SK-N-SH (cell line): ENCODE data around the gene OPCML. TPM values are rescaled to one million over a fixed set of nuclear protein-coding genes. Genes with fewer than 3 reads are reported as not detected.

ENCODE experiments used
- CTCF ChIA-PET: fragments of 300-600, 350-600 bp; formaldehyde crosslinking; extraction: SDS; loops from one replicate; lab custom pipeline; 2021; lab: Yijun Ruan, JAX
- POLR2A ChIA-PET: fragments of 350-600 bp; sonication (Branson Sonifier 250); formaldehyde crosslinking; extraction: SDS; loops from one replicate; lab custom pipeline; 2020; ENCODE audit warnings: antibody characterized with exemption, inconsistent platforms; lab: Yijun Ruan, JAX
- DNase-seq: peaks from one replicate; pipeline ENCODE4 v3.0.0; 2012
- H2AFZ ChIP-seq: fragments of 200-600 bp; sonication (generic); 2 replicates; pipeline ENCODE4 v1.8.1; 2016; ENCODE audit warnings: antibody characterized with exemption, mild to moderate bottlenecking, low read depth
- H3F3A ChIP-seq: fragments of 200-600 bp; sonication (generic); replicated peaks from 2 replicates; pipeline ENCODE3; 2016; ENCODE audit warnings: antibody characterized with exemption, mild to moderate bottlenecking; ENCODE audit not compliant: insufficient read depth
- H3K27ac ChIP-seq, 2 experiments: fragments of 200-500 bp in 1 of 2; fragments of 200-600 bp in 1 of 2; sonication (Bioruptor generic) in 1 of 2; sonication (generic), shearing (Covaris generic) in 1 of 2; 2 replicates each; pipeline versions ENCODE4 v1.5.1 to v1.6.1; 2014 to 2016; ENCODE audit warnings: low read depth in 2 of 2, inconsistent platforms in 1 of 2, low read length in 1 of 2, mild to moderate bottlenecking in 1 of 2, mixed read lengths in 1 of 2
- H3K27me3 ChIP-seq: fragments of 200-600 bp; sonication (generic), shearing (Covaris generic); 2 replicates; pipeline ENCODE4 v1.6.1; 2016; ENCODE audit warnings: mixed run types; ENCODE audit not compliant: insufficient read depth
- H3K36me3 ChIP-seq, 2 experiments: fragments of 200-500 bp in 1 of 2; fragments of 200-600 bp in 1 of 2; sonication (Bioruptor generic) in 1 of 2; sonication (generic) in 1 of 2; replicated peaks in 1 of 2; 2 replicates each; pipeline versions ENCODE3 to v1.5.1; 2014 to 2016; ENCODE audit warnings: low read length in 1 of 2, mild to moderate bottlenecking in 1 of 2; ENCODE audit not compliant: insufficient read depth in 2 of 2, control insufficient read depth in 1 of 2
- H3K4me1 ChIP-seq, 2 experiments: fragments of 200-500 bp in 1 of 2; fragments of 200-600 bp in 1 of 2; sonication (Bioruptor generic) in 1 of 2; sonication (generic), shearing (Covaris generic) in 1 of 2; 2 replicates each; pipeline versions ENCODE4 v1.5.1 to v1.6.1; 2014 to 2016; ENCODE audit warnings: low read depth in 1 of 2, low read length in 1 of 2, mixed run types in 1 of 2; ENCODE audit not compliant: insufficient read depth in 2 of 2, control insufficient read depth in 1 of 2
- H3K4me2 ChIP-seq: fragments of 200-600 bp; sonication (generic), shearing (Covaris generic); 2 replicates; pipeline ENCODE4 v1.6.1; 2017; ENCODE audit warnings: mixed run types
- H3K4me3 ChIP-seq, 2 experiments: fragments of 200-500 bp in 1 of 2; fragments of 200-600 bp in 1 of 2; sonication (Bioruptor generic) in 1 of 2; sonication (generic), shearing (Covaris generic) in 1 of 2; 2 replicates each; pipeline versions ENCODE4 v1.5.1 to v1.8.1; 2014 to 2016; ENCODE audit warnings: low read depth in 2 of 2, inconsistent platforms in 1 of 2, low read length in 1 of 2, mild to moderate bottlenecking in 1 of 2, mixed read lengths in 1 of 2, moderate library complexity in 1 of 2
- H3K79me2 ChIP-seq: fragments of 200-600 bp; sonication (generic); 2 replicates; pipeline ENCODE4 v1.8.1; 2017; ENCODE audit warnings: mild to moderate bottlenecking; ENCODE audit not compliant: insufficient read depth
- H3K9ac ChIP-seq: fragments of 200-600 bp; sonication (generic); 2 replicates; pipeline ENCODE4 v1.6.1; 2017; ENCODE audit warnings: mixed run types
- H3K9me2 ChIP-seq: fragments of 200-600 bp; sonication (generic); 2 replicates; pipeline ENCODE4 v1.6.1; 2017; ENCODE audit warnings: mixed run types
- H3K9me3 ChIP-seq: fragments of 200-600 bp; sonication (generic); 2 replicates; pipeline ENCODE4 v1.6.1; 2017; ENCODE audit warnings: mixed run types, mild to moderate bottlenecking, moderate library complexity
- H4K20me1 ChIP-seq: fragments of 200-600 bp; sonication (generic); 2 replicates; pipeline ENCODE4 v1.6.1; 2017; ENCODE audit warnings: mild to moderate bottlenecking, mixed run types; ENCODE audit not compliant: insufficient read depth
- CHD2 ChIP-seq: fragments of 150-350 bp; IDR thresholded peaks from 2 replicates; pipeline ENCODE4 v1.6.1; 2018; ENCODE audit warnings: low read length; ENCODE audit not compliant: partially characterized antibody
- EP300 ChIP-seq, 2 experiments: IDR thresholded peaks; 2 replicates each; pipeline versions ENCODE4 v1.4.0 to v1.6.1; 2012; ENCODE audit warnings: borderline replicate concordance in 1 of 2, low read depth in 1 of 2, low read length in 1 of 2
- EZH2phosphoT487 ChIP-seq: fragments of 200-600 bp; sonication (generic); IDR thresholded peaks from 2 replicates; pipeline ENCODE4 v1.6.1; 2017; ENCODE audit warnings: low read depth, mixed run types, mild to moderate bottlenecking, antibody characterized with exemption, moderate library complexity, borderline replicate concordance
- FOXM1 ChIP-seq: IDR thresholded peaks from 2 replicates; pipeline ENCODE4 v1.4.0; 2012; ENCODE audit warnings: low read depth, mild to moderate bottlenecking
- GABPA ChIP-seq: IDR thresholded peaks from 2 replicates; pipeline ENCODE4 v1.4.0; 2012; ENCODE audit warnings: low read depth, mild to moderate bottlenecking
- JUND ChIP-seq: IDR thresholded peaks from 2 replicates; pipeline ENCODE4 v1.4.0; 2012
- NFIC ChIP-seq: IDR thresholded peaks from 2 replicates; pipeline ENCODE4 v1.4.0; 2012; ENCODE audit warnings: borderline replicate concordance
- NRF1 ChIP-seq: IDR thresholded peaks from 2 replicates; pipeline ENCODE4 v1.6.1; 2012; ENCODE audit warnings: low read depth, mild to moderate bottlenecking, low read length
- POLR2AphosphoS5 ChIP-seq: IDR thresholded peaks from 2 replicates; pipeline ENCODE4 v1.6.1; 2012; ENCODE audit warnings: low read depth, low read length
- RXRA ChIP-seq: IDR thresholded peaks from 2 replicates; pipeline ENCODE4 v1.4.0; 2012; ENCODE audit warnings: low read depth, mild to moderate bottlenecking, borderline replicate concordance
- SIN3A ChIP-seq: IDR thresholded peaks from 2 replicates; pipeline ENCODE4 v1.6.1; 2012; ENCODE audit warnings: low read depth, mild to moderate bottlenecking, low read length, moderate library complexity, borderline replicate concordance
- SMC3 ChIP-seq: IDR thresholded peaks from 2 replicates; pipeline ENCODE4 v1.6.1; 2012; ENCODE audit warnings: low read depth, low read length, improper control_type of control experiment
- TAF1 ChIP-seq: IDR thresholded peaks from 2 replicates; pipeline ENCODE4 v1.6.1; 2012; ENCODE audit warnings: low read depth, mild to moderate bottlenecking, low read length, moderate library complexity, borderline replicate concordance
- TCF12 ChIP-seq: IDR thresholded peaks from 2 replicates; pipeline ENCODE4 v1.4.0; 2012
- TEAD4 ChIP-seq: IDR thresholded peaks from 2 replicates; pipeline ENCODE4 v1.4.0; 2012; ENCODE audit warnings: mild to moderate bottlenecking, borderline replicate concordance; ENCODE audit not compliant: insufficient read depth
- USF2 ChIP-seq: fragments of 150-350 bp; IDR thresholded peaks from 2 replicates; pipeline ENCODE4 v1.6.1; 2017; ENCODE audit warnings: antibody characterized with exemption, low read length, low read depth, borderline replicate concordance
- YY1 ChIP-seq: IDR thresholded peaks from 2 replicates; pipeline ENCODE4 v1.4.0; 2012; ENCODE audit warnings: low read depth, mild to moderate bottlenecking
- ZBTB33 ChIP-seq: IDR thresholded peaks from 2 replicates; pipeline ENCODE4 v1.4.0; 2012; ENCODE audit warnings: low read depth, borderline replicate concordance
- WGBS: methylation state at CpG from one replicate; pipeline ENCODE4 v1.1.6; 2017; ENCODE audit warnings: low lambda C conversion rate; 5-methylcytosine and 5-hydroxymethylcytosine counted together
- polyA plus RNA-seq, 3 experiments: library from polyadenylated mRNA; depleted of rRNA; stranded (reverse); fragments of >200 nt; gene quantifications; 2 replicates each; pipeline ENCODE4 v1.2.3, GENCODE V29; 2012

The OPCML gene
- polyA plus RNA-seq, 1 of the 3 experiments (the other 2 are of a cell fraction): not detected

DNA sequence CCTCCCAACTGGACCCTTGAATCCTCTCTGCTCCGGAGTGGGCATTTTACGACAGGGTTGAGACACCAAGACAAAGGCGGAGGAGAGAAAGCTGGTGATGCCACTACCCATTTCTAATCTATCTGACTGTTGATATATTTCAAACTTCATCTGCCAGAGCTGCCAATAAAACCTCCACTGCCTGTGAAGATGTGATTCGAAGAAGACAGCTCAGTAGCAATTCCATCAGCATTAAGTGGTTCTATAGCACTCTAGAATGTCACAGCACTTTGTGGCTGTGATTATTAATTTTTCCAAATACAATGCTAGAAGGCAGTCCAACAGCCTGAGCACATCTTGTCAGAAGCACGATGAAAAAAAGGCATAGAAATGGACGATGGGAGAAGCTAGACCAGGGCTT is 282.8 kb downstream of the OPCML start:
- Histone ChIP-seq H2AFZ (no peak overlapping the region), H3K79me2 (no peaks in the 10 kb centered on the region), H3K4me1 (no peaks in the 10 kb centered on the region), H3K9me2 (no peaks in the 10 kb centered on the region), H3K27me3 (no peaks in the 10 kb centered on the region), H3K4me2 (no peak overlapping the region), H3K27ac (no peak overlapping the region), H3K36me3 (no peaks in the 10 kb centered on the region), H3K9ac (no peak overlapping the region), H3K4me3 (no peak overlapping the region), H3F3A (no peaks in the 10 kb centered on the region), H3K9me3 (no peaks in the 10 kb centered on the region), H4K20me1 (no peaks in the 10 kb centered on the region)
- DNase-seq: no peak
- no peak for TF ChIP-seq CHD2
- no peak for TF ChIP-seq TAF1
- TF ChIP-seq TEAD4: no peak
- TF ChIP-seq RXRA: no peak
- ChIA-PET POLR2A (no interaction called here), CTCF (interaction anchor here (1.1 kb wide), 1 partner anchor 10 kb away, joined by 3 read pairs; no protein-coding TSS in a partner anchor)
- WGBS: 11% methylated on average over 6 of the region's 6 CpGs

GRCh38 chr11:133249065-133249464 is 283.2 kb downstream of the OPCML start:
- Histone ChIP-seq H2AFZ (no peak overlapping the region), H3K27ac (no peak overlapping the region), H3K9me2 (no peaks in the 10 kb centered on the region), H3K27me3 (no peaks in the 10 kb centered on the region), H3K4me1 (no peaks in the 10 kb centered on the region), H3F3A (no peaks in the 10 kb centered on the region), H4K20me1 (no peaks in the 10 kb centered on the region), H3K79me2 (no peaks in the 10 kb centered on the region), H3K4me2 (no peak overlapping the region), H3K9me3 (no peaks in the 10 kb centered on the region), H3K9ac (no peak overlapping the region), H3K4me3 (no peak overlapping the region), H3K36me3 (no peaks in the 10 kb centered on the region)
- POLR2A ChIA-PET: no interaction called here
- TF ChIP-seq POLR2AphosphoS5: no peak
- TF ChIP-seq USF2: no peak
- no peak for TF ChIP-seq YY1
- no peak for TF ChIP-seq NRF1
- TF ChIP-seq EP300 (IDR thresholded peaks at IDR 0.05; ENCODE audit: borderline replicate concordance in 1 of 2, low read depth in 1 of 2, low read length in 1 of 2): no peak
- CTCF ChIA-PET: interaction anchor here (1.1 kb wide), 1 partner anchor 10 kb away, joined by 3 read pairs; no protein-coding TSS in a partner anchor
- 30% methylated on average over 3 of the region's 3 CpGs for WGBS
- no peak for DNase-seq

DNA sequence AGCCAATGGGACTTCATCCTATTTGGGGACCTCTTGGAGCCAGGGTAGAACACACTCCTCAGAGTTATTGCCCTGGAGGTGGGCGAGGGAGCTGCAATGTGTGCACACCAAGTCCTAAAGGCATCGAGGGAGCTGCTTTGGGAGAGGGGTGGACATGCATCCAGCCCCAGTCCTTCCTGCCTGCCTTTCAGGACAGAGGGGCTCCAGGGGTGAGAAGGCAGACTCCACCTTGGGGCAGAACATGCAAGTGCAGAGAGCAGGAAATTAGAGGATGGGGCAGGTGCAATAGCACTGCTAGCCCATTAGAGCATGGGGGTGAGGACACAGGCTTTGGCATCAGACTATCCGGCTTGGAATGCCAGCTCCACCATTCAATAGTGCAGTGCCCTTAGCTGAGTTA is 288.5 kb downstream of the OPCML start:
- TF ChIP-seq TAF1 (no peak), JUND (no peak), TEAD4 (no peak), POLR2AphosphoS5 (no peak), NRF1 (no peak), EZH2phosphoT487 (no peak), EP300 (IDR thresholded peaks at IDR 0.05; ENCODE audit: borderline replicate concordance in 1 of 2, low read depth in 1 of 2, low read length in 1 of 2) (no peak), USF2 (no peak), GABPA (no peak), NFIC (no peak), ZBTB33 (no peak), SIN3A (no peak), TCF12 (no peak), FOXM1 (no peak), SMC3 (no peak)
- Histone ChIP-seq H3K79me2 (no peaks in the 10 kb centered on the region), H3K4me3 (no peak overlapping the region), H3K36me3 (no peaks in the 10 kb centered on the region), H3K9me3 (no peaks in the 10 kb centered on the region), H3K27ac (no peak overlapping the region), H3K27me3 (no peaks in the 10 kb centered on the region), H3K4me2 (no peak overlapping the region), H3K9ac (no peak overlapping the region), H3K4me1 (no peaks in the 10 kb centered on the region), H3K9me2 (no peaks in the 10 kb centered on the region), H3F3A (no peaks in the 10 kb centered on the region), H2AFZ (no peak overlapping the region), H4K20me1 (no peaks in the 10 kb centered on the region)
- ChIA-PET CTCF (no interaction called here), POLR2A (no interaction called here)
- WGBS: 13% methylated on average over 2 of the region's 3 CpGs
- no peak for DNase-seq
